IPS-18a (cell line): ENCODE data around the gene SUSD2.

Experiments
- H3K27ac ChIP-seq: one replicate; pipeline ENCODE4 v1.5.1; 2013; ENCODE audit warnings: low read length
- H3K27me3 ChIP-seq: one replicate; pipeline ENCODE4 v1.6.1; 2013; ENCODE audit warnings: mild to moderate bottlenecking, low read length; ENCODE audit not compliant: control insufficient read depth, insufficient read depth
- H3K36me3 ChIP-seq: one replicate; pipeline ENCODE4 v1.6.1; 2013; ENCODE audit warnings: low read depth, low read length; ENCODE audit not compliant: control insufficient read depth
- H3K4me1 ChIP-seq: one replicate; pipeline ENCODE4 v1.6.1; 2013; ENCODE audit warnings: low read depth, low read length; ENCODE audit not compliant: control insufficient read depth
- H3K4me3 ChIP-seq: one replicate; pipeline ENCODE4 v1.5.1; 2013; ENCODE audit warnings: low read length
- H3K9ac ChIP-seq: one replicate; pipeline ENCODE4 v1.6.1; 2013; ENCODE audit warnings: mild to moderate bottlenecking, low read length, moderate library complexity
- H3K9me3 ChIP-seq: one replicate; pipeline ENCODE4 v1.6.1; 2013; ENCODE audit warnings: low read depth, low read length; ENCODE audit not compliant: control insufficient read depth

SUSD2 gene

DNA sequence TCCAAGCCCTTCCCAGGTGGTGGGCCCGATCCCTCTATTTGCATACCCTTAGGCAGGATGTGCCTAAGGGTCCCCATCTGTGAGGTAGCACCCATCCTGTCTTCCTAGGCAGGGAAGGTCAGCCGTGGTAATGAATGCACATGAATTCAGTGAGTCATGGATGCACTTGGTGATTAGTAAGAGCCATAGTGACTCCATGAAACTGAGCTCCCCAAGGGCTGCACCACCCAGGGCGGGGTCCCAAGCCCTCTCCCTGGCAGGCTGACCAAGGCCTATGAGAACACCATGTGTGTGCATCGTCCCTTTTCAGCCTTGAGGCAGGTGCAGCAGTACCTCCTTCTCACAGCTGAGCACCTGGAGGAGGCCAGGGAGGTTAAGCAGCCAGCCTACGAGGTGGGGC lies 15.6 kb upstream of the SUSD2 start:
- Histone ChIP-seq H3K9me3 (no peaks in the 10 kb centered on the region), H3K9ac (no peak overlapping the region), H3K27me3 (no peaks in the 10 kb centered on the region), H3K36me3 (peaks cover 19% of the 10 kb centered on the region), H3K4me1 (no peaks in the 10 kb centered on the region), H3K4me3 (no peak overlapping the region), H3K27ac (no peak overlapping the region)

DNA sequence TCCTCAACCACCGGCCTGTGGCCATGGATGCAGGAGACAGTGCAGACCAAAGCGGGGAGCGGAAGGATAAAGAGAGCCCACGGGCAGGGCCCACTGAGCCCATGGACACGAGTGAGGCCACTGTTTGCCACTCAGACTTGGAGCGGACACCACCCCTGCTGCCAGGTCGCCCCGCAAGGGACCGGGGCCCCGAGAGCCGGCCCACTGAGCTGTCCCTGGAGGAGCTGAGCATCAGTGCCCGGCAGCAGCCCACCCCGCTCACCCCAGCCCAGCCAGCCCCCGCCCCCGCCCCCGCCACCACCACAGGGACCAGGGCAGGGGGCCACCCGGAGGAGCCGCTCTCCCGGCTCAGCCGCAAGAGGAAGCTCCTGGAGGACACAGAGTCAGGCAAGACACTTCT lies 14.5 kb upstream of the SUSD2 start:
- Histone ChIP-seq H3K9me3 (no peaks in the 10 kb centered on the region), H3K27ac (no peak overlapping the region), H3K9ac (no peak overlapping the region), H3K4me1 (no peaks in the 10 kb centered on the region), H3K4me3 (no peak overlapping the region), H3K27me3 (no peaks in the 10 kb centered on the region), H3K36me3 (peaks cover 16% of the 10 kb centered on the region)

DNA sequence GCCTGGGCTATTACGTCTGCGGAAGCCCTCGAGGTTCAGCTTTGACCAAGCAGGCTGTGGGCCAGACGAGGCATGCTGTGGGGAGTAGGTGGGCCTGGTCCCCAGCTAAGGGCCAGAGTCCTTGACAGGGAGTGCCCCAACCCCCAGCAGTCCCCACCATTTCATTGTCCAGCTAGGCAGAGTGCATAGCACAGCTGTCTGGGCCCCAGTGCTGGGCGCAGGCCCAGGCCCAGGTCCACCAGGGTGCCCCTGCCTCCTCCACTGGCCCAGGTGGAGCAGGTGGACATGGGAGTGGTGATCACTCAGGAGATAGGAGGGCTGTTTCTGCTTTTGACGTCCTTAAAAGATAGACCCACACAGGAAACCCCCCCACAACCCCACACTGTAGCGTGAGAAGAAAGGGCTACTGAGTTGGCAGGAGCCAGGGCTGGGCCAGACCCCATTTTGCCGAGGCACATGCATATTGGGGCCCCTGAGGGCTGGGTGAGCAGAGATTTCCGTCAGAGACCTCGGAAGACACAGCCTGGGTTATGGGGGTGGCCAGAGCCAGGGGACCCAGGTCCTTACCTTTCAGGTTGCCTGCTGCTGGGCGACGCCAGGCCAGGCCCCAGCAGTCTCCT lies 11.7 kb upstream of the SUSD2 start:
- Histone ChIP-seq H3K27ac (no peak overlapping the region), H3K4me1 (no peaks in the 10 kb centered on the region), H3K9me3 (no peaks in the 10 kb centered on the region), H3K27me3 (no peaks in the 10 kb centered on the region), H3K36me3 (peaks cover 22% of the 10 kb centered on the region), H3K4me3 (no peak overlapping the region), H3K9ac (no peak overlapping the region)

DNA sequence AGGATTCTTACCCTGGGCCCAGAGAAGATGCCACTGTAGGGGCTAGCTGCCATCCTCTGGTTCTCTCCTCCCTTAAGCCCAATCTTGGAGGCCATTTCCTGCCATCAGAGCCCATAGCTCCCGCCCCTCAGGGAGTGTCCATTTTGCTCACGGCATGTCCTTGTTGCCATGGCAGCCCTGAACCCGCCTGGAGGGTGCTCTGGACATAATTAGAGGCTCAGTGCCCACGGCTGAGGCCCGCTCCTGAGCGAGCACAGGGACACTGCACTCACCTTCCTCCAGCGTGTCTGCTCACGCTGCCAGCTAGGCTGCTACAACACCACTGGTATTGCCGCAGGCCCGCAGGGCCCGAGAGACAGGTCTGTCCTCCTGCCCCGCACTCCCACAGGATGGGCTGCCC lies 11.1 kb upstream of the SUSD2 start:
- no peak overlapping the region for H3K4me3 ChIP-seq
- peaks cover 22% of the 10 kb centered on the region for H3K36me3 ChIP-seq
- H3K9me3 ChIP-seq, result no peaks in the 10 kb centered on the region
- no peak overlapping the region for H3K27ac ChIP-seq
- no peak overlapping the region for H3K9ac ChIP-seq
- no peaks in the 10 kb centered on the region for H3K4me1 ChIP-seq
- no peaks in the 10 kb centered on the region for H3K27me3 ChIP-seq

DNA sequence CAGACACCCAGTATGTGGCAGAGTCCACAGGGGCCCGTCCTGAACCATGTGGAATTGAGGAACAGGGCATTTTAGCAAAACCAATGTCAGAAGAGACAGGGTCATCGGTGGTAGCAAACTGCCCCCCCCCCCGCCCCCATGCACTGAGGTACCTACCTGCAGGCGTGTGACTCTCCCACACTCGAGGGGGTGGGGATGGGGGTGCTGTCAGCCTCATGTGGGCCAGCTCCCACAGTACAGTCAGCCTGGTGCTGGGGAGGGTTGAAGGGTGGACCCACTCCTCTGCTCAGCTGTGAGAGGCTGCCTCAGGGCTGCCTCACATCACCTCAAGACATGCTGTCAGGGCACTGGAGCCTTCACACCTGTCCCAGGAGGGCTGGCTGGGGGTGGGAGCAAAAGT lies 10.7 kb upstream of the SUSD2 start:
- Histone ChIP-seq H3K9me3 (no peaks in the 10 kb centered on the region), H3K4me3 (no peak overlapping the region), H3K9ac (no peak overlapping the region), H3K4me1 (no peaks in the 10 kb centered on the region), H3K36me3 (peaks cover 22% of the 10 kb centered on the region), H3K27me3 (no peaks in the 10 kb centered on the region), H3K27ac (no peak overlapping the region)

DNA sequence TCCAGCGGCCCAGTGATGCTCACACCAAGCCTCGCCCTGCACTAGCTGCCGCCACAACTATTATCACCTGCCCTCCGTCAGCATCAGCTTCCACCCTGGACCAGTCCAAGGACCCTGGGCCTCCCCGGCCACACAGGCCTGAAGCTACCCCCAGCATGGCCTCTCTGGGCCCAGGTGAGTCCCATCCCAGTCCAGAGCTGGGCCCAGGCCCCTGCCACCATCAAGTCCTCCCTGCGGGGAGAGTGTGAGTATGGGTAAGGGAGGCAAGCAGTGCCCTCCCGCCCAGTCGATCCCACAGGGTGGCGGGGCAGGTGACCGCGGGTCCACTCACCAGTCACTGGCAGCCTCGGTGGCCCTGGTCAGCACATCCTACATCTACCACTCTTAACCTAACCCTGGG lies 9.5 kb upstream of the SUSD2 start:
- Histone ChIP-seq H3K27ac (no peak overlapping the region), H3K4me3 (no peak overlapping the region), H3K4me1 (no peaks in the 10 kb centered on the region), H3K36me3 (peaks cover 22% of the 10 kb centered on the region), H3K27me3 (no peaks in the 10 kb centered on the region), H3K9me3 (no peaks in the 10 kb centered on the region), H3K9ac (no peak overlapping the region)

DNA sequence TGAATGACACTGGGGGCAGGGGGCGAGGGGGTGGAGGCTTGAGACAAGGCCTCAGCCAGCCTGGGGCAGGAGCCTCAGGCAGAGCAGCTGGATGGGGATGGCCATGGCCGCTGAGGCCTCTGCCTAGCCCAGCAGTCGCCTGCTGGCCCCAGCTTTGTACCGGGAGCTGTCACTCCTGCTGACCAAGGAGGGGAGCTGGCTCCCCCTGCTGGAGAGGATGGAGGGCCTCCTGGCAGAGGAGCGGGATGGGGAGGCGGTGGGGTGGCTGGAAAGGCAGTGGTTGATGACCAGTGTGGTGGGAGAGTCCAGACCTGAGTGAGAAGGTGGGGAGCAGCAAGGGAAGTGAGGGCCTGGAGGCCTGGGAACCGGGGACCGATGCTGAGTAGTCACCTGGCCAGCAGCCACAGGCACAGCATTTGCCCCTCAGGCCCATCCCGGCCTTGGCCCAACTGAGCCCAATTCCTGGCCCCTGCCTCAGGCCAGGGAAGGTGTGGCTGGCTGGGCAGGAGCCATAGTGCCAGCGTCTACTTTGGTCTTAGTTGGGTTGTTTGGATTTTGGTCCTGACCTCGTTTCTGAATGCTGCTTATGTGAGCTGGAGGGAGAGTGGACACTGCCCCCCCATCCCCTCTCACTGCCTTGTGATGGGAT lies 6.0 kb upstream of the SUSD2 start:
- H3K27ac ChIP-seq, result no peak overlapping the region
- no peaks in the 10 kb centered on the region for H3K9me3 ChIP-seq
- H3K27me3 ChIP-seq, result no peaks in the 10 kb centered on the region
- peaks cover 10% of the 10 kb centered on the region for H3K36me3 ChIP-seq
- no peaks in the 10 kb centered on the region for H3K4me1 ChIP-seq
- H3K4me3 ChIP-seq, result no peak overlapping the region
- H3K9ac ChIP-seq, result no peak overlapping the region

DNA sequence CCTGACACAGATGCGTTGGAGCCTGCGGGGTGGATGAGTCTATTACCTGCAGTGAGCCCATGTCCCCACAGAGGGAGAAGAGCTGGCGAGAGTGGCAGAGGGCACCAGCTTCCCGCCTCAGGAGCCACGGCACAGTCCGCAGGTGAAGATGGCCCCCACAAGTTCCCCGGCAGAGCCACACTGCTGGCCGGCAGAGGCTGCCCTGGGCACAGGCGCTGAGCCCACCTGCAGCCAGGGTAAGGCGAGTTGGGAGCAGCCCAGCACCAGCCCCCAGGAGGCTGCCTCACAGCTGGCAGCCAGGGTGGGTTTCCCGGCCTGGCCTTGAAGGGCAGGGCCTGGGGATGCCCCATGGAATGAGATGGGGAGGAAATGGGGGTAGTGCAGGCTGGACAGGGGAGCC lies 5.2 kb upstream of the SUSD2 start:
- no peaks in the 10 kb centered on the region for H3K4me1 ChIP-seq
- no peaks in the 10 kb centered on the region for H3K27me3 ChIP-seq
- H3K9ac ChIP-seq, result no peak overlapping the region
- H3K27ac ChIP-seq, result no peak overlapping the region
- no peaks in the 10 kb centered on the region for H3K9me3 ChIP-seq
- H3K36me3 ChIP-seq, result peaks cover 10% of the 10 kb centered on the region
- no peak overlapping the region for H3K4me3 ChIP-seq

DNA sequence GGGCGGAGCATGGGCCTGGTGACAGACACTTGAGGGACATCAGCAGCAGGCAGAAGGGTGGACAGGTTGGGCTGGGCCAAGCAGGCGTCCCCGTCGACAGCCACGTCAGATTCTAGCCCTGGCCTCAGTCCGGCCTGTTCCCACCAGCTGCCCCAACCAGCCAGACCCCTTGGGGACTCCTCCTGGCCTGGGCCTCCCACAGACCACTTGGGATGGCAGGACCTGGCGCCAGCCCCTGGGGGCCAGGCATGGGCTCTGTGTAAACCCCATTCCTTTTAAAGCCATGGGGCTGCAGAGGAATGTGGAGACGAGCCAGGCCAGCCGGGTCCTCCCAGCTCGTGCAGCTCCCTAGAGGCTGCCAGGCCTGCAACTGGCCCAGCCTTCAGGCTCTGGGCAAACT lies 4.7 kb upstream of the SUSD2 start:
- peaks cover 2% of the 10 kb centered on the region for H3K4me1 ChIP-seq

DNA sequence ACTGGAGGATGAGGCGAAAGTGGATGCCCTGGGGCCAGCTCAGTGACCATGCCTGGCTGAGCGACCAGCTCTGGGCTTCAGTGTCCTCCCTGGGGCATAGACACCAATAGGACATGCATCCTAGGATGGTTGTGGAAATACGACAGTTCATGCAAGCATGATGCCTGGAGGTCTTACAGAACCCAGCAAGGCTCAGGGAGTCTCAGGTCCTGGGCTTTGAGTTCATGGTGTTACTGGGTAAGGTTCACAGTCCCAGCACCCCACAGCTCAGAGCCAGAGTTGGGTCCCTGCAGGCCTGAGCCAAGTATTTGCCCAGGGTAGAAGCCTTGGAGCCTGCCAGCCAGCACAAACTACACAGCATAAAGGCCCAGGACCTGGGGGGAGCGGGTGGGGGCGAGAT lies 4.2 kb upstream of the SUSD2 start:
- H3K36me3 ChIP-seq, result peaks cover 9% of the 10 kb centered on the region
- H3K27ac ChIP-seq, result no peak overlapping the region
- H3K9me3 ChIP-seq, result no peaks in the 10 kb centered on the region
- H3K27me3 ChIP-seq, result no peaks in the 10 kb centered on the region
- no peak overlapping the region for H3K4me3 ChIP-seq
- H3K9ac ChIP-seq, result no peak overlapping the region
- peaks cover 4% of the 10 kb centered on the region for H3K4me1 ChIP-seq

More for the DNA sequence above, 4.7 kb upstream of the SUSD2 start:
- no peaks in the 10 kb centered on the region for H3K9me3 ChIP-seq
- H3K36me3 ChIP-seq, result peaks cover 10% of the 10 kb centered on the region
- H3K27me3 ChIP-seq, result no peaks in the 10 kb centered on the region
- no peak overlapping the region for H3K4me3 ChIP-seq
- no peak overlapping the region for H3K9ac ChIP-seq
- H3K27ac ChIP-seq, result no peak overlapping the region

DNA sequence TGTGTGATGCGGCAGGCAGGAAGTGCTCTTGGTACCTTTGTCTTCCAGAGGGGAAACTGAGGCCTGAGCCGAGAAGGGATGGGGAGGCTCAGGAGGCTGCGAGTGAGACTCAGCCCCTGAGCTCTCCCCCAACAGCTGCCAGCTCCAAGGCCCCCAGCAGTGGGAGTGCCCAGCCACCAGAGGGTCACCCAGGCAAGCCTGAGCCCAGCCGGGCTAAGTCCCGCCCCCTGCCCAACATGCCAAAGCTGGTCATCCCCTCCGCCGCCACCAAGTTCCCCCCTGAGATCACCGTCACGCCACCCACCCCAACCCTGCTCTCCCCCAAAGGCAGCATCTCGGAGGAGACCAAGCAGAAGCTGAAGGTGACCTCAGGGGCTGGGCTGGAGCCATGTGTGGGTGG lies 3.8 kb upstream of the SUSD2 start:
- Histone ChIP-seq H3K27me3 (no peaks in the 10 kb centered on the region), H3K27ac (no peak overlapping the region), H3K4me3 (no peak overlapping the region), H3K9me3 (no peaks in the 10 kb centered on the region), H3K4me1 (peaks cover 4% of the 10 kb centered on the region), H3K36me3 (peaks cover 6% of the 10 kb centered on the region), H3K9ac (no peak overlapping the region)

DNA sequence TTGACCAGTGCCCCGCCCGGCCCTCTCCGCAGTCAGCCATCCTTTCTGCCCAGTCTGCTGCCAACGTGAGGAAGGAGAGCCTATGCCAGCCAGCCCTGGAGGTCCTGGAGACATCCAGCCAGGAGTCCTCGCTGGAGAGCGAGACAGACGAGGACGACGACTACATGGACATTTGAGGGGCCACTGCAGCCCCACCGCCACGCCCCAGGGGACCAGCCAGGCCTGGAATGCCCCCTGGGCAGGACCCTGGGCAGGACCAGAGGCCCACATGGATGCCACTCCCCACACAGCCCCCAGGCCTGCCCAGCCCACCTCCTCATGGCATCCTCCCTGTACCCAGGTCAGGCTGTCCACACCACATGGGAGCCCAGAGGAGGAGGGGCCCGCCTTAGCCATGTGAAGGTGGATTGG lies 3.3 kb upstream of the SUSD2 start:
- no peaks in the 10 kb centered on the region for H3K27me3 ChIP-seq
- H3K27ac ChIP-seq, result no peak overlapping the region
- H3K36me3 ChIP-seq, result peaks cover 2% of the 10 kb centered on the region
- H3K4me1 ChIP-seq, result peaks cover 4% of the 10 kb centered on the region
- H3K4me3 ChIP-seq, result no peak overlapping the region
- no peaks in the 10 kb centered on the region for H3K9me3 ChIP-seq
- H3K9ac ChIP-seq, result no peak overlapping the region
